ENCODE data around the gene DFFB.

GRCh38 chr1:3842912-3843311 is 14.4 kb upstream of the DFFB start:
- TF ChIP-seq CTCF (IDR thresholded peaks at IDR 0.05) = no peak
- TF ChIP-seq POLR2A (IDR thresholded peaks at IDR 0.05) = no peak

All from esophagus squamous epithelium (tissue), 4 donors.